Embryonic facial prominence (tissue), 1 donor: ENCODE measurements around the gene HIGD1A.
"Not testable (repeated sequence)": the region's sequence is repeated elsewhere in the genome, so short reads cannot be mapped to it uniquely, and the experiment has no call there.

ENCODE experiments used
- DNase-seq: peaks from one replicate; pipeline ENCODE4 v3.0.0-alpha.2; 2016; ENCODE audit errors: extremely low spot score

Gene HIGD1A

GRCh38 chr3:42829083-42829627 is 24.9 kb upstream of the HIGD1A start:
- no peak for DNase-seq

DNA sequence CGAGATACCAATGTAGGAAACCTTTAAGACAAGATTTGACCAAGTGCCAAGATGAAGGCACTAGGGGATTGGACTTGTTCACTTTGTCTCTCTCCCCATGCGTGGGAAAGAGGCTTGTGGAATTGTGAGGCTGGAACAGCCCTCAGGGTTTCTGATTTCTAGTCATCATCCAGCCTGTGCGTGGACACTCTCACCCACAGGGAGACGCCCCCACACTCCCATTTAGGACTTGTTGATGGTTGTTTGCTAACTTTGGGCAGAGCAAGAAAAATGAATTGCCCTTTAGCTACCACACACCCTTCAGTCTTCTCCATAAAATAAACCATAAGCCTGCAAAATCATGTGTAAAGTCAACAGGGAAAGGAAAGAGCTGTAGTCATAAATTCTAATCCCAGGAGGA is 23.4 kb upstream of the HIGD1A start:
- no peak for DNase-seq

GRCh38 chr3:42827023-42827422 is 22.7 kb upstream of the HIGD1A start:
- no peak for DNase-seq

GRCh38 chr3:42826141-42826540 is 21.9 kb upstream of the HIGD1A start:
- DNase-seq: no peak

- DNase-seq: no peak
Measured at GRCh38 chr3:42823351-42823750, 19.1 kb upstream of the HIGD1A start.

- DNase-seq: no peak
Measured at GRCh38 chr3:42822828-42823227, 18.5 kb upstream of the HIGD1A start.

DNA sequence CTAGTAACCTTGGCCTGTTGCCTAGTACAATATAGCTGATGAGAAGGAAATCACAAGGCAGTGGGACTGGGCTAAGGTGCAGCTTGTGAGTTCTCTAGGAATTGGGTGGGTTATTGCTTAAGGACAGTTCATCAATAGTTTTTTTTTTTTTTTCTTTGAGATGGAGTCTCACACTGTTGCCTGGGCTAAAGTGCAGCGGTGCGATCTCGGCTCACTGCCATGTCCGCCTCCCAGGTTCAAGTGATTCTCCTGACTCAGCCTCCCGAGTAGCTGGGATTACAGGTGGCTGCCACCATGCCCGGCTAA is 16.4 kb upstream of the HIGD1A start:
- DNase-seq: no peak

- no peak for DNase-seq
Measured at GRCh38 chr3:42819351-42819965, 15.2 kb upstream of the HIGD1A start.

GRCh38 chr3:42815826-42816225 is 11.5 kb upstream of the HIGD1A start:
- no peak for DNase-seq

GRCh38 chr3:42814914-42815507 is 10.7 kb upstream of the HIGD1A start:
- no peak for DNase-seq

GRCh38 chr3:42814246-42814645 is 10.0 kb upstream of the HIGD1A start:
- DNase-seq: no peak

DNA sequence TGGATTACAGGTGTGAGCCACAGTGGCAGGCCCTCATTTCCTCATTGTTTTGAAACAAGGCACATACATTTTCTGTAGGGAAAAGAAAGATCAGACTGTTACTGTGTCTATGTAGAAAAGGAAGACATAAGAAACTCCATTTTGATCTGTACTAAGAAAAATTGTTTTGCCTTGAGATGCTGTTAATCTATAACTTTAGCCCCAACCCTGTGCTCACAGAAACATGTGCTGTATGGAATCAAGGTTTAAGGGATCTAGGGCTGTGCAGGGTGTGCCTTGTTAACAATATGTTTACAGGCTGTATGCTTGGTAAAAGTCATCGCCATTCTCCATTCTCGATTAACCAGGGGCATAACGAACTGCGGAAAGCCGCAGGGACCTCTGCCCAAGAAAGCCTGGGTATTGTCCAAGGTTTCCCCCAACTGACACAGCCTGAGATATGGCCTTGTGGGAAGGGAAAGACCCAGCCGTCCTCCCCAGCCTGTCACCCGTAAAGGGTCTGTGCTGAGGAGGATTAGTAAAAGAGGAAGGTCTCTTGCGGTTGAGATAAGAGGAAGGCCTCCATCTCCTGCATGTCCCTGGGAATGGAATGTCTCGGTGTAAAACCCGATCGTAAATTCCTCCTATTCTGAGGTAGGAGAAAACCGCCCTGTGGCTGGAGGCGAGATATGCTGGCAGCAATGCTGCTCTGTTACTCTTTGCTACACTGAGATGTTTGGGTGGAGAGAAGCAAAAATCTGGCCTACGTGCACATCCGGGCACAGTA is 7.0 kb upstream of the HIGD1A start:
- DNase-seq: not testable (repeated sequence)

GRCh38 chr3:42810706-42811105 is 6.4 kb upstream of the HIGD1A start:
- DNase-seq: not testable (repeated sequence)

- no peak for DNase-seq
Measured at GRCh38 chr3:42809202-42809601, 4.9 kb upstream of the HIGD1A start, which contains the start of gene ACKR2. Gene ACKR2, plus strand, starts transcription at chr3:42809445. Its CDS starts 55,058 bp downstream, at chr3:42864503.

GRCh38 chr3:42807929-42808328 is 3.6 kb upstream of the HIGD1A start:
- DNase-seq: no peak

GRCh38 chr3:42805141-42805821 is 991 bp upstream of the HIGD1A start:
- no peak for DNase-seq

DNA sequence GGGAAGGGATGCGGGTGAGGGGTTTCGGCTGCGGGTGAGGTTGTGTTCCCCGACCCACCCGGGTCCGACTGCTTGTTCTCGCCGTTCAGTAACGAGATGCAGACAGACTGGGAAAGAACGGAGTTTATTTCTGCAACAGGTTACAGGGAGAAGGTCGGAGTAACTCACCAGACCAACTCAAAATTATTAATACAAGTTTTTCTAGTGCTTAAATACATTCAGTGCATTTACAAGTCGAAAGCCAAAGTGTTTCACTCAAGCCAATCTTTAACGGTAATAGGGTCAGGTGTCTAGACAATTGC is 492 bp upstream of the HIGD1A start:
- no peak for DNase-seq

- no peak for DNase-seq
Measured at GRCh38 chr3:42803414-42804105, 730 bp downstream of the HIGD1A start.

- no peak for DNase-seq
Measured at GRCh38 chr3:42802876-42803413, 1.3 kb downstream of the HIGD1A start.

GRCh38 chr3:42801784-42802183 is 2.5 kb downstream of the HIGD1A start:
- no peak for DNase-seq

DNA sequence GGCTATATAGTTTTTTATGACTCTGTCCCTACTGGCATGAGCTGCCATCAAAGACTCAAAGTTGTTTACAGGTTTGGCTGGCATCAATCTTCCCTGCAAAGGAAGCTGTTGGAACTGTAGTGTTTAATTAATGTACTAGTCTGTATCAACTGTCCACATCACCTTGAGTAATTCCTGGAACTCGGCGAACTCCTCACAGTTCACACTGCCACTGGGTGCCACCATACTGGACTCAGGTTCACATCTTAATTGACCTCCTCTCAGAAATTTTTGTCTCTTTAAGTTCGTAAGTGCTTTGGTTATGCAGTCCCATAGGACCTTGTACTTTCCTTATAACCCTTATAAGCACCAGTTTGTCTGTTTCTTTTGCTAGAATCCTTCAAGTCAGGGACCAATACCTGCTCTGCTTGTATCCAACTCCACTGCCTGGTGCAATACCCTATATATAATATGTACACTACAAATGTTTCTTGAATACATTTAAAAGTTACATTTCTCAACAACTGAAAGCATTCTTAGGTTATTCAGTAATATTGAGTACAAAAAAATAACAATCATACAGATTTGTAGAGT is 3.2 kb downstream of the HIGD1A start:
- DNase-seq: no peak
